Esophagus squamous epithelium (tissue), 5 donors: ENCODE measurements around the gene WNT4. TPM values are rescaled to one million over a fixed set of nuclear protein-coding genes. Genes with fewer than 3 reads are reported as not detected.

Experiments used
- DNase-seq: peaks from one replicate; lab custom pipeline; 2025; lab: John Stamatoyannopoulos, UW
- H3K27ac ChIP-seq, 4 donors: fragments of 200-600 bp; sonication (generic); one replicate each; pipeline ENCODE4 v1.5.1; 2016 to 2019; ENCODE audit warnings: mild to moderate bottlenecking in 1 of 4
- H3K27me3 ChIP-seq, 4 donors: fragments of 200-600 bp; sonication (generic); 1 replicate in 3 of 4; 2 replicates in 1 of 4; pipeline versions ENCODE4 v1.5.1 to v1.6.0; 2017 to 2021; ENCODE audit warnings: antibody characterized with exemption in 1 of 4
- H3K36me3 ChIP-seq, 3 donors: fragments of 200-600 bp; sonication (generic); one replicate each; pipeline ENCODE4 v1.5.1; 2016 to 2019
- H3K4me1 ChIP-seq, 3 donors: fragments of 200-600 bp; sonication (generic); one replicate each; pipeline ENCODE4 v1.5.1; 2017 to 2019
- H3K4me3 ChIP-seq, 4 donors: fragments of 200-600 bp; sonication (generic); 1 replicate in 3 of 4; 2 replicates in 1 of 4; pipeline ENCODE4 v1.5.1; 2016 to 2019; ENCODE audit warnings: mild to moderate bottlenecking in 2 of 4, moderate library complexity in 1 of 4
- H3K9me3 ChIP-seq, 3 donors: fragments of 200-600 bp; sonication (generic); one replicate each; pipeline ENCODE4 v1.5.1; 2016 to 2019
- CTCF ChIP-seq, 6 experiments: fragments of 450-650 bp in 4 of 6; fragments of 200-600 bp in 2 of 6; sonication (generic) in 2 of 6; IDR thresholded peaks; one replicate each; pipeline ENCODE4 v1.5.1; 2016 to 2019; ENCODE audit warnings: antibody characterized with exemption in 6 of 6, mild to moderate bottlenecking in 4 of 6, moderate library complexity in 4 of 6
- POLR2A ChIP-seq, 4 donors: fragments of 450-650 bp; IDR thresholded peaks; one replicate each; pipeline ENCODE4 v1.6.1; 2017; ENCODE audit warnings: antibody characterized with exemption in 4 of 4, mild to moderate bottlenecking in 4 of 4, moderate library complexity in 3 of 4
- WGBS, 2 donors: methylation state at CpG; one replicate each; pipeline ENCODE4 v1.1.5; 2018; 5-methylcytosine and 5-hydroxymethylcytosine counted together
- intact Hi-C: fragments of 100-400 bp; cut with DNase I; formaldehyde crosslinking; loops from one replicate; pipeline ENCODE4 v1.15.0; 2022
- total RNA-seq, 4 donors: library from RNA; depleted of rRNA; stranded (reverse); fragments of >200 nt; gene quantifications; one replicate each; pipeline ENCODE4 v1.1.0, GENCODE V29; 2016
- donor health status: DM: yes; HTN: yes; CAD: no.

Gene WNT4
- total RNA-seq, 4 donors from 2014 or later, result 4.8 to 11.9 (median 6.6) TPM

GRCh38 chr1:22179197-22179803 lies 36.4 kb upstream of the WNT4 start:
- Histone ChIP-seq H3K36me3 (no peaks in the 10 kb centered on the region), H3K9me3 (no peaks in the 10 kb centered on the region), H3K4me1 (peaks cover 0 to 10% (median 0%) of the 10 kb centered on the region in 3 donors), H3K27me3 (peaks cover 0 to 25% (median 0%) of the 10 kb centered on the region in 4 donors), H3K4me3 (no peak overlapping the region), H3K27ac (no peak overlapping the region)
- intact Hi-C loops, result no loop called here
- no peak for TF ChIP-seq POLR2A (IDR thresholded peaks at IDR 0.05)
- no peak for DNase-seq
- WGBS, 2 donors, result 93 to 100% methylated on average over 2 of the region's 2 CpGs

DNA sequence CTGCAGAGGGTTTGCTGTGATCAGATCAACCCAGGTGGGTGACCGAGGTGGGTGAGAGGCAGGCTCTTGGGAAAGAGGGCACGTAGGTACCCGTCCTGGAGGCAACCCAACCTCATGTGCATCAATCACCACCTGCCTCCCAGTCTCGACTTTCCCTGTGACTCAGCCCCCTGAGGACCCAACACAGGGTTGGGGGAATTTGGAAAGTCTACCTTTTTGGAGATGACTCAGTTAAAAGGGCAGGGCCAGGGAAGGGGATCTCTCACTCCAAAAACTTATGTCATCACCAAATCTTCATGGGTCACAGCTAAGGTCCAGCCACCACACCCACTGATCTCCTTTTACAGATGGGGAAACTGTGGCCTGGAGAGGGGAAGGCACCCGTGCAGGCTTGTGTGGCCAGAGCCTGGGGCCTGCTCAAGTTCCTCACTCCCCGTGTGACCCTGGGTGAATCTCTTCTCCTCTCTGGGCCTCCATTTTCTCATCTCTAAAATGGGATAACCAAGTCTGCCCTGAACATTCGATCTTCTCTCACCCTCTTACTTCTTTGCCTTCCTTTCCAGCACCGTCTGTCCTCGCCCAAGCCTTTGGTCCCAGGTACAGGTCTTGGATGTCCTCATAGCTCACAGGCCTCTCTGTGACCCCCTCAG lies 34.6 kb upstream of the WNT4 start:
- Histone ChIP-seq H3K4me1 (peaks cover 0 to 15% (median 2%) of the 10 kb centered on the region in 3 donors), H3K27ac (no peak overlapping the region), H3K4me3 (no peak overlapping the region), H3K36me3 (no peaks in the 10 kb centered on the region), H3K27me3 (peaks cover 0 to 10% (median 0%) of the 10 kb centered on the region in 4 donors), H3K9me3 (no peaks in the 10 kb centered on the region)
- WGBS, 2 donors, result 42 to 55% methylated on average over 9 of the region's 9 CpGs
- DNase-seq, result no peak
- intact Hi-C loops, result no loop called here
- TF ChIP-seq POLR2A (IDR thresholded peaks at IDR 0.05) (no peak), CTCF (IDR thresholded peaks at IDR 0.05) (no peak)

DNA sequence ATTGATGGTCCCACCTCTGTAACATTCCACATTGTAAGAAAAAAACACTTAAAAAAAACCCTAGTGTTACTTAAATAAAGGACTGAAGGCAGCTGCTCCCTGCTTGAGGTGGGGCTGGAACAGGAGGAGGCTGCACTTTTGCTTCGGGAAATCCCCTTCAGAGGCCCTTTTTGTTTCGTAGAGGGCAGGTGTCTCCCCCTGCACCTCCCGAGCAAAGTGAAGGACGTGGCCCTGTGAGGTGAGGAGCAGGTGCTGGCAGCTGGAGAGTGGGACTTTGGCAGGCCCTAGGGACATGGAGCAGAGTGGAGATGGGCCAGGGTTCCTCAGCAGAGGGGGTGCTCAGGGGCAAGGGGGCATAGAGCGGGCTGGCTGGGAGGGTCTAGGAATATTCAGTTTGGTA lies 33.4 kb upstream of the WNT4 start:
- Histone ChIP-seq H3K9me3 (no peaks in the 10 kb centered on the region), H3K4me3 (no peak overlapping the region), H3K27me3 (no peaks in the 10 kb centered on the region), H3K4me1 (peaks cover 3 to 24% (median 7%) of the 10 kb centered on the region in 3 donors), H3K36me3 (no peaks in the 10 kb centered on the region), H3K27ac (no peak overlapping the region)
- no peak for TF ChIP-seq CTCF (IDR thresholded peaks at IDR 0.05)
- TF ChIP-seq POLR2A (IDR thresholded peaks at IDR 0.05), result no peak
- intact Hi-C loops, result no loop called here
- 43 to 51% methylated on average over 4 of the region's 5 CpGs for WGBS, 2 donors
- DNase-seq, result no peak

GRCh38 chr1:22174446-22175220 lies 31.7 kb upstream of the WNT4 start:
- TF ChIP-seq POLR2A (IDR thresholded peaks at IDR 0.05), result no peak

DNA sequence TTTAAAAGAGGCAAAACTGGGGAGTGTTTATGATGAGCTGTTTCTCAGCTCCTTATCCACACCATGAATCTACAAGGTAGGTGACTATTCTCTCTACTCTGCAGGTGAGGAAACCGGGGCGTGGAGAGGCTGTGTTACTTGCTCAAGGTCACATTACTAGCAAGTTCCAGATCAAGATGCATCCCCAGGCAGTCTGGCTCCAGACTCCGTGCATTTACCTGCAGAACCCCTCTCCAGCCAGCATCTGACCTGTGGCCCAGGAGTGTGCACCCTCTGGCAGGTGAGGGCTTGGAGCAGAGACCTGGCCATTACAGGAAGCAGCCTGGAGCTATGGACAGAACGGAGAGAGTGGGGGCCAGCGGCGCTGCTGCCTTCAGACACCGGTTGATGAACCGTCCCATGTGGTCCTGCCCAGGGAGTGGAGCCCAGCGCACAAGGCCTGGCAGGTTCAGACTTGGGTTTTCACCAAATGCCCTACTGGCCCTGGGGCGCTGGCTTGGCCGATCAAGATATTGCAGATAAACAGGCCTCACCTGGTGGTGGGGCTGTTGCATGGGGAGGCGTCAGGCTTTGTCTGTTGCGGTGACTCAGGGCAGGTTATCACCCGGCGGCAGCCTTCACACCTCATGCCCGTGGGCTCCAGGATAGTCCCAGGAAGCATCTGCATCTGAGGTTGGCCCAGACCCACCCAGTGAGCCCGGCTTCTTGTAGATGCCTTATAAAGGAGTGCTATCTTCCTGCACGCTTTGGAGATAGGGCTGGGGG lies 29.2 kb upstream of the WNT4 start:
- Histone ChIP-seq H3K4me1 (peaks cover 3 to 35% (median 7%) of the 10 kb centered on the region in 3 donors), H3K36me3 (no peaks in the 10 kb centered on the region), H3K9me3 (no peaks in the 10 kb centered on the region), H3K27ac (no peak overlapping the region), H3K4me3 (no peak overlapping the region), H3K27me3 (no peaks in the 10 kb centered on the region)
- intact Hi-C loops, result no loop called here
- no peak for DNase-seq
- WGBS, 2 donors, result 31 to 47% methylated on average over 2 to 6 of the region's 18 CpGs
- peak in 4 of 6 experiments; percentile 22 to 59 (median 42) for TF ChIP-seq CTCF (IDR thresholded peaks at IDR 0.05)
- no peak for TF ChIP-seq POLR2A (IDR thresholded peaks at IDR 0.05)

More at GRCh38 chr1:22174446-22175220, 31.7 kb upstream of the WNT4 start:
- intact Hi-C loops, result no loop called here
- H3K27ac ChIP-seq, result no peak overlapping the region
- no peak overlapping the region for H3K4me3 ChIP-seq
- no peaks in the 10 kb centered on the region for H3K9me3 ChIP-seq
- peaks cover 3 to 24% (median 7%) of the 10 kb centered on the region in 3 donors for H3K4me1 ChIP-seq
- no peak for DNase-seq
- no peaks in the 10 kb centered on the region for H3K27me3 ChIP-seq
- WGBS, 2 donors, result 79 to 82% methylated on average over 8 of the region's 9 CpGs
- no peaks in the 10 kb centered on the region for H3K36me3 ChIP-seq
